Pons (tissue), 1 donor: Measurements from ENCODE around the gene SDHB.
A peak's percentile ranks its signal among the peaks of the same experiment; 100 is the strongest.

Source experiments
- DNase-seq: peaks from one replicate; pipeline ENCODE4 v3.0.0-alpha.2; 2016; ENCODE audit warnings: low spot score

The SDHB gene

DNA sequence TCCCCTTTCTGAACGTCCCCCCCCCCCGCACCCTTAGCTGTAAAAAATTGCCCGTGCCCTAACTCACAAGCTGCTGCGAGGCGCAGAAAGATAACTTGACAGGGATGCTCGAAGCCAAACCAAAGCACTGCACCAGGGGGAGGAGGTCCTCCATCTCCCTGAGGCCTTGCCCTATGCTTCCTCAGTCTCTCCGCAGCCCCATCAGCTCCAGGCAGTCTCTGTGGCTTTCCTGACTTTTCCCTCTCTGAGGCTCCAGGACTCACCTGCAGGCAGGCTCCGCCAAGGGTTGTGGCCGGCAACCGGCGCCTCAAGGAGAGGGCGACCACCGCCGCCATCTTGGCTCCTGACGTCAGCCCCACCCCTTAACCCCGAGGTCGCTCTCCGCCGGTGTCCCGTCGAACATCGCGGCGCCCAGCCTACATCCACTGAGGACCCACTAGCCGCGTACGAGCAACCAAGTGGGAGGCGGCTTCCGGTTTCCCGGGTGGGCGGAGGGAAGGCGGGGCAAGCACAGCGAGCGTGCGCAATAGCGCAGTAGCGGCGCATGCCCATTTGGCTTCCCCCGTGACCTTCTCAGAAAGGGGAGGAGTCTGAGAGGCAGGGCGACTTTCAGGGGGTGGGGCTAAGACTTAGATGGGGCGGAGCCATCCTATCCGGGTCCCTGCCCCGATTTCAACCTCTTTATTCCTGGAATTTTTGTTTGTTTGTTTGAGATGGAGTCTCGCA, at the start of gene SDHB:
SDHB (minus strand) TSS at position 348 of the 726 bp plus-strand sequence; CDS start at position 335, 13 bp downstream.
- DNase-seq: peak; percentile 98

GRCh38 chr1:17102232-17102631, 48.4 kb upstream of the SDHB start:
- DNase-seq: no peak

GRCh38 chr1:17101261-17101660, 47.4 kb upstream of the SDHB start:
- no peak for DNase-seq

DNA sequence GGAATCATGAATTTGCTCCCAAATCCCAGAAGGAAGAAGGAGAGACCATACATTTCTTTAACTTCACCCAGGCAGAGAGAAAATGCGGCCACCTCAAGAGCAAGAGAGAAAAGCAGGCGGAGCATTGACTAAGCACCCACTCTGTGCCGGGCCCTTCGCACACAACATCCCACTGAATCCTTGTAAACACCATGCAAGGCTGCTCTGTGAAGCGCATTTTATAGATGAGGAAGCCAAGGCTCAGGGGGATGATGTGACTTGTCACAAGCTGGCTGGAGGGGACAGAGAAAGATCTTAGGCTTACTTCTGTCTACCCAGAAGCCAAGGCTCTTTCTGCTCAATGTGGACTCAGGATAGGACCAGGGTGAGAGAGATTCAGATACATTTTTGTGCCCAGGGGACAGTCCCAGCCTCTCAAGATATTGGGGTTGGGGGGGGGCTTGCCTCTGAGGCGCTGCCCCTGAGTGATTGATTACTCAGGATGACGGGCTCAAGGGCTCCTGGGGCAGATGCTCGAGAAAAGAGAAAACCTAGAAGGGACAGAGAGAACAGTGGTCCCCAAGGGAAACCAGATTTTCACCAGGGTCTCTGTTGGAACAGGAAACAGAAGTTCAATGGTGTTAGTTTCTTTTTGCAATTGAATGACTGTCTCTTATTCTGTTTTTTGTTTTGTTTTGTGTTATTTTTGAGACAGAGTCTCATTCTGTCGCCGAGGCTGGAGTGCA, 45.9 kb upstream of the SDHB start:
- DNase-seq: no peak

GRCh38 chr1:17098446-17099317, 44.9 kb upstream of the SDHB start:
- DNase-seq: peak; percentile 82

DNA sequence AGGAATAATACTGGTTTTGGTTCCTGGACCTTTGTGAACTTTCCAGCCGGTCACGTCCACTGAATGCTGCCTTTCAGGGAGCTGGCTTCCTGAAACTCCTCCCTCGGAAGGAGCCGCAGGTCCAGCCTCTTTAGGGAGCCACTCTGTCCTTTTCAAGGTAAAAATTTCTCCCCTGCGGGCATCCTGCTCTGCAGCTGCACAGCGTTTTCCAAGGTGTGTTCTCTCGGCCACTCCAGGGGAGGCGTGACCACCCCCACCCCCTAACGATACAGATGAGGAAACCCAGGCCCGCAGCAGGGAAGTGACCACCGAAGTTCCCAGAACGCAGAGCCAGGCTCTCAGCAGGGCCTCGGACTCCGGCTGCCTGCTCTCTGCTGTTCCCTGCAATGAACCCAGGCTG, 44.0 kb upstream of the SDHB start:
- DNase-seq: no peak

DNA sequence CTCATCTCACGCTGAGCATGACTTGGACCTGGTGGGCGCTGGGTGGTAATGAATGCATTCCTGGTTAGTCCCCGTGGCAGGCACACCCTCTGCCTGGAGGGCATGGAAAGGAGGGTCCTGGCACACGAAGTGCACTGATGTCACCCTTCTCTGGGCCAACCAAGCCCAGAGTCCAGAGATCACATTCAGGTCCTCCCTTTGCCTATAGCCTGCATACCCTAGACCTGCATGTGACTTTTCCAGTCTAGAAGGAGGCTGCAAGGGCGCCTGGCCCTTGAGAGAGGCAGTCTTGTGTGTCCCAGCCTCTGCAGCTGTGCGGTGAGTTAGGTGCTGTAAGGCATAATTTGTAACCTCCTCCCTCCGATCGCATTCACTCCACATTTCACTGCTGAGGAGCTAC, 43.3 kb upstream of the SDHB start:
- DNase-seq: no peak

DNA sequence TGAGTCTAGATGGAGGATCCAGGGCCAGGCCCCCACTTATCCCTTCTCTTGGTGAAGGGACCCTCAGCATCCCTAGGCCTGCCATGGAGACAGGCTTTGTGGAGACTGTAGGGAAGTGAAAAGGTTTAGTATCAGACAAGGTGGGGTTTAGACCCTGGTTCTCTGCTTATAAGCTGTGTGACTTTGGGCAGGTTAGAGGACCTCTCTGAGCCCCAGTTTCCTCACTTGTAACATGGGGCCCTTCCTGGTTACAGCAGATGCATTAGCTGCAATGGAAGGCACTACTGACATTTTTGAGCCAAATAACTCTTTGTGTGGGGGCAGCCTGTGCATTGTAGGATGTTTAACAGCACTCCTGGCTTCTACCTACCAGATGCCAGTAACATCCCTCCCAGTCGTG, 42.8 kb upstream of the SDHB start:
- DNase-seq: no peak

- no peak for DNase-seq
Measured at GRCh38 chr1:17095141-17095540, 41.3 kb upstream of the SDHB start.

- DNase-seq: no peak
Measured at GRCh38 chr1:17094664-17095063, 40.8 kb upstream of the SDHB start.

DNA sequence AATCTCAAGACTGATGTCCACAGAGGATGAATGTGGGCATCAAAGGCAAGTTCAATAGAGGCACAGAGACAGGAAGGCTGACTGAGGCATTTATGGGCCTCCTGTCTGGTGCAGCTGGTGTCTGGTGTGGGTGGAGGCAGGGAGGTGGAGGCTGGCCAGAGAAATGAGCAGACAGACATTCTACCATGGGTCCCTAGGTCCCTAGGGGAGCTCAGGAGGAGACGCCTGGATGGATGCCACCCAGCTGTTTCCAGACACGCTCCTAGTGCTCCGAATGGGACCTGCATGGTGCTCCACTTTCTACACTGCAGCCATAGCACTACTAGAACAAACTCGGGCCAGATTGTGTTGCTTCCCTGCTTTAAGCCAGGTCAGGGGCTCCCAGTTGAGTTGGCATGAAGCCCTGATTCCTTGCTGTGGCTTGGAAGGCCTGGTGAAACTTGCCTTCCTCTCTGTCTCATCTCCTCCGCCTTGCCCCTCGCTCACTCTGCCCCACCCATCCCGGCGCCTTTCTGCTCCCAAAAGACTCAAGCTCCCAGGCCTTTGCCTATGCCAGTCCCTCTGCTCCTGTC, 40.1 kb upstream of the SDHB start:
- DNase-seq: no peak

DNA sequence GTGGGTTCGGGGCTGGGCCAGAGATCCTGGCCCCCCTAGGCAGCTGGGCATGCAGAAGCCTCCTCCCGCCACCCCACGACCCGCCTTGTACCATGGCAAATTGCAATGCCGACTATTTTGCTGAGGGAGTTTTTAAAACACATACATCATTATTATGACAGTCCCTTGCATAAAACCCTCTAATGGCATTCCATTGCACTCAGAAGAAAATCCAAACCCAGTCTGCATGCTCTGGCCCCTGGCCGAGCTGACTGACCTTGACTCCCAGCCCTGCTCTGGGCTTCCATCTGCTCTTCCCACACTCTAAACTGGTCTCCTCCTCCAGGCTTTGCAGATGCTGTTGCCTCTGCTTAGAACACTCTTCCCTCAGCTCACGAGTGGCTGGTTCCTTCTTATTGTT, 37.4 kb upstream of the SDHB start:
- no peak for DNase-seq

- peak; percentile 98 for DNase-seq
Measured at GRCh38 chr1:17089506-17089905, 35.7 kb upstream of the SDHB start.

- no peak for DNase-seq
Measured at GRCh38 chr1:17086751-17087150, 32.9 kb upstream of the SDHB start.

- DNase-seq: no peak
Measured at GRCh38 chr1:17084787-17085186, 31.0 kb upstream of the SDHB start.

- no peak for DNase-seq
Measured at GRCh38 chr1:17082761-17083160, 28.9 kb upstream of the SDHB start.

DNA sequence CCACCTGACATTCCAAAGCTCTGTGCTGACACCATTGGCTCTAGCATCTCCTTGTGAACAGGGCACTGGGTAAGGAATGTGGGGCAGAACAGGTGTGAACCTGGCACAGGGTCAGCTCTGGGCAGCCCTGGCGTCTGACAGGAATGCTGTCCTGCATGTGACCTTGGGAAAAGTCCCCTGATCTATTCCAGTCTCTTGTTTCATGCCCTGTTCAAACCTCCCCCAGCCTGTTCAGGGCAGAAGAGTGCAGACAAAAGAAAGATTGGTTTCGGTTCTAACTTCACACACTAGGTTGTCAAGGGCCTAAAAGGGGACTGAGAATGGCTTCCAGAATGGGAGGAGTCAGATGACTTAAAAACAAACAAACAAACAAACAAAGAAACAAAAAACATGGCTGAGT, 27.6 kb upstream of the SDHB start:
- DNase-seq: no peak

GRCh38 chr1:17080880-17081279, 27.0 kb upstream of the SDHB start:
- DNase-seq: no peak

DNA sequence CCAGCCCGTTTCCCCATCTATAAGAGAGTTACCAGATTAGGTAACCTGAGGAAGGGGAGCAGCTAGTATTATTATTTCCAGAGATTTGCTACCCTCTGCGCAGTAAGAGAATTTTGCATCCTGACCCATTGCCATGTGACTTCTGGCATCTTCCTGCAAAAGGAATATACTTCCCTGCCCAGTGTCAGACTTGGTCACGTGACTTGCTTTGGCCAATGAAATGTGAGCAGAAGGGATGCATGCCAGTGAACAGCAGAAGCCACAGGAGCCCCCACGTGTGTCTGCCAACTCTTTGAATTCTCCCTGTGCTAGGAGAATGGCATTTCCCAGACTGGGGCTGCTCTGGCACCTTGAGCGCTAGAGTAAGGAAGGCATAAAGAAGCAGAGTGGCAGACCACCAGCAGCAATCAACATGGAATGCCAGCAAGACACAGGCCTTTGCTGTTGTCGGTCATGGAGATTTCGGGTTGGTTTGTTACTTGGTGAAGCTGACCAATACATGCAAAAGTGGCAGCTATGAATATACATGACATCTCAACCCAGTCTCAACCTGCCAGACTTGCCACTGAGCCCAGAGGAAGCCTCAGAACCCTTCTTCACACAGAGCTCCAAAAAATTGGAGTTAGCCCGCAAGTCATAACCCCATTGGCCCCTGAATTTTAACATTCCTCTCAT, 26.4 kb upstream of the SDHB start:
- no peak for DNase-seq

GRCh38 chr1:17078991-17079868, 25.4 kb upstream of the SDHB start:
- no peak for DNase-seq
